Heart right ventricle (tissue), 16 donors: ENCODE results near the gene S100A4. TPM values are rescaled to one million over a fixed set of nuclear protein-coding genes. Genes with fewer than 3 reads are reported as not detected.

Experiments used
- ATAC-seq, 8 donors: fragments of 200-7000 bp; cut with Tn5 transposase; one replicate each; pipeline ENCODE4 v1.9.1; 2020; ENCODE audit warnings: mild to moderate bottlenecking in 8 of 8, moderate library complexity in 8 of 8, moderate number of reproducible peaks in 1 of 8
- DNase-seq, 2 donors: peaks; one replicate each; pipeline ENCODE4 v3.0.0-alpha.2; 2020
- H3K27ac ChIP-seq, 10 donors: fragments of 200-600 bp; sonication (generic) in 2 of 10; one replicate each; pipeline versions ENCODE4 v1.5.0 to v1.8.0; 2020 to 2022; ENCODE audit warnings: mild to moderate bottlenecking in 3 of 10
- H3K27me3 ChIP-seq, 7 donors: fragments of 200-600 bp; one replicate each; pipeline ENCODE4 v1.8.0; 2021 to 2022; ENCODE audit warnings: mild to moderate bottlenecking in 2 of 7
- H3K36me3 ChIP-seq, 9 donors: fragments of 200-600 bp; sonication (generic) in 1 of 9; one replicate each; pipeline versions ENCODE4 v1.5.0 to v1.8.0; 2020 to 2022; ENCODE audit warnings: mild to moderate bottlenecking in 2 of 9
- H3K4me1 ChIP-seq, 9 donors: fragments of 200-600 bp; sonication (generic) in 1 of 9; one replicate each; pipeline versions ENCODE4 v1.5.0 to v1.8.0; 2020 to 2022; ENCODE audit warnings: mild to moderate bottlenecking in 4 of 9
- H3K4me3 ChIP-seq, 10 donors: fragments of 200-600 bp; sonication (generic) in 2 of 10; one replicate each; pipeline versions ENCODE4 v1.5.0 to v1.8.0; 2020 to 2022; ENCODE audit warnings: mild to moderate bottlenecking in 7 of 10, moderate library complexity in 2 of 10
- H3K9me3 ChIP-seq, 11 donors: fragments of 200-600 bp in 10 of 11; sonication (generic) in 2 of 11; one replicate each; pipeline versions ENCODE4 v1.5.0 to v1.8.0; 2013 to 2022; ENCODE audit warnings: mild to moderate bottlenecking in 2 of 11, control low read depth in 1 of 11, moderate library complexity in 1 of 11
- CTCF ChIP-seq, 9 donors: fragments of 200-600 bp; sonication (generic) in 2 of 9; IDR thresholded peaks; one replicate each; pipeline versions ENCODE4 v1.5.0 to v1.8.0; 2021 to 2022; ENCODE audit warnings: antibody characterized with exemption in 9 of 9, mild to moderate bottlenecking in 5 of 9, moderate library complexity in 1 of 9
- WGBS, 2 donors: extraction: QIAGEN DNeasy Blood & Tissue Kit; methylation state at CpG; one replicate each; pipeline ENCODE4 v1.1.7; 2013; ENCODE audit warnings: inconsistent platforms in 1 of 2; 5-methylcytosine and 5-hydroxymethylcytosine counted together
- intact Hi-C, 10 donors: fragments of 100-400 bp; cut with DNase I; formaldehyde crosslinking; loops; one replicate each; pipeline versions ENCODE4 v1.11.1 to v1.14.2; 2022
- polyA plus RNA-seq, 2 donors: library from polyadenylated mRNA; stranded (reverse); fragments of 200-250 nt; gene quantifications; one replicate each; pipeline ENCODE4 v1.2.3, GENCODE V29; 2013
- total RNA-seq, 10 donors: library from RNA; stranded (reverse); fragmentation: NEBNext Ultra II Directional in 3 of 10; extraction: Animal tissue kit (Norgen Biotek cat#: 25700) in 3 of 10; gene quantifications; one replicate each; pipeline versions ENCODE4 v1.2.1 to v1.2.4, GENCODE V29; 2021 to 2023
- donor health status: Arrhythmogenic right ventricular cardiomyopathy.
- donor health status: ischemic (EF 13 %, LVEDD 7.1; RV severe dilation, severe dysfunction).
- donor health status: healthy with polysubstance abuse.
- donor health status: DM: no; HTN: yes; CAD: no.
- donor health status: DM: no; HTN: no; CAD: no.
- donor health status: ischemic (EF 25% LVEDD 6.9; RV normal size, moderate dysfunction).
- donor health status: ischemic (EF 25% LVEDD 5.7; RV mildly dilated, moderate dysfunction).
- donor health status: healthy.
- donor health status: DM: yes; HTN: yes; CAD: no.
- donor health status: Ischemic cardiomyopathy.
- donor health status: ischemic (EF 35%, LVEDD 5.7; RV mildly dilated, moderate dysfunction).
- donor health status: nonischemic (EF 11% LVEDD 7.7; RV severe dilation, severe dysfunction).
- donor health status: DM: yes; HTN: yes; CAD: no.
- donor health status: PGD.
- donor health status: ischemic (EF 29% LVEDD 5.4; RV normal size, mild dysfunction).
- donor health status: nonischemic (EF 23%, LVEDD 6.1; RV moderate dilation, normal function).

S100A4 gene
- total and polyA plus RNA-seq, 12 donors = 29.4 to 755 (median 78.3) TPM

- TF ChIP-seq CTCF (IDR thresholded peaks at IDR 0.05) = peak; percentile 82 to 99 (median 95)
- Histone ChIP-seq H3K4me3 (no peak overlapping the region), H3K27me3 (no peaks in the 10 kb centered on the region), H3K27ac (no peak overlapping the region), H3K36me3 (no peaks in the 10 kb centered on the region), H3K9me3 (no peaks in the 10 kb centered on the region), H3K4me1 (peaks cover 9 to 38% (median 21%) of the 10 kb centered on the region in 9 donors)
- ATAC-seq (peak; percentile 41 to 73 (median 64)), DNase-seq (peak; percentile 80 to 85)
- intact Hi-C loops = loop anchor here (1.0 to 10.0 kb wide), 10 partner anchors 54 to 261 kb away; partner anchors contain the start of genes S100A14 (in 3 of the 10), S100A2 (in 2 of the 10) and NPR1 (in 1 of the 10)
- WGBS, 2 donors = 1% methylated on average over 7 of the region's 7 CpGs
These were observed 34.6 kb downstream of the S100A4 start for GRCh38 chr1:153510984-153511410.

- DNase-seq = peak in 1 of 2 donors; percentile 30
- no peaks in the 10 kb centered on the region for H3K9me3 ChIP-seq
These were observed 35.8 kb downstream of the S100A4 start for GRCh38 chr1:153509729-153510354.

GRCh38 chr1:153509036-153509435 is 36.6 kb downstream of the S100A4 start:
- no peaks in the 10 kb centered on the region for H3K27me3 ChIP-seq
- H3K36me3 ChIP-seq = no peaks in the 10 kb centered on the region
- no peaks in the 10 kb centered on the region for H3K9me3 ChIP-seq
- ATAC-seq = no peak
- DNase-seq = no peak
- 94 to 99% methylated on average over 3 of the region's 3 CpGs for WGBS, 2 donors
- intact Hi-C loops = loop anchor here in 2 of 10 donors (5.0 kb wide), 1 partner anchor 478 kb away; the partner anchor contains the start of gene RAB13 (in 2 of the 2)
- no peak overlapping the region for H3K27ac ChIP-seq
- no peak overlapping the region for H3K4me3 ChIP-seq
- H3K4me1 ChIP-seq = peaks cover 13 to 34% (median 21%) of the 10 kb centered on the region in 9 donors
- no peak for TF ChIP-seq CTCF (IDR thresholded peaks at IDR 0.05)

More at GRCh38 chr1:153509729-153510354, 35.8 kb downstream of the S100A4 start:
- no peak for ATAC-seq
- H3K27me3 ChIP-seq = no peaks in the 10 kb centered on the region
- H3K4me1 ChIP-seq = peaks cover 13 to 34% (median 21%) of the 10 kb centered on the region in 9 donors
- intact Hi-C loops = loop anchor here in 9 of 10 donors (1.0 to 10.0 kb wide), 10 partner anchors 55 to 477 kb away; partner anchors contain the start of genes S100A14 (in 3 of the 9), RAB13 (in 2 of the 9), S100A2 (in 2 of the 9) and NPR1 (in 1 of the 9)
- peak; percentile 12 to 70 (median 51) for TF ChIP-seq CTCF (IDR thresholded peaks at IDR 0.05)
- 70 to 80% methylated on average over 4 of the region's 4 CpGs for WGBS, 2 donors
- no peak overlapping the region for H3K27ac ChIP-seq
- H3K36me3 ChIP-seq = no peaks in the 10 kb centered on the region
- no peak overlapping the region for H3K4me3 ChIP-seq

- H3K4me1 ChIP-seq = peaks cover 13 to 34% (median 21%) of the 10 kb centered on the region in 9 donors
- H3K27me3 ChIP-seq = no peaks in the 10 kb centered on the region
- H3K36me3 ChIP-seq = no peaks in the 10 kb centered on the region
- TF ChIP-seq CTCF (IDR thresholded peaks at IDR 0.05) = no peak
- no peak for DNase-seq
- intact Hi-C loops = loop anchor here in 2 of 10 donors (5.0 kb wide), 1 partner anchor 479 kb away; the partner anchor contains the start of gene RAB13 (in 2 of the 2)
- H3K4me3 ChIP-seq = no peak overlapping the region
- H3K27ac ChIP-seq = peak overlapping the region in 6 of 10 donors; percentile 62 to 88 (median 80)
- 87 to 89% methylated on average over 11 of the region's 11 CpGs for WGBS, 2 donors
- H3K9me3 ChIP-seq = no peaks in the 10 kb centered on the region
- ATAC-seq = no peak
These were observed 37.6 kb downstream of the S100A4 start for GRCh38 chr1:153507926-153508583.
